Renal cortex interstitium (tissue), 11 donors: ENCODE measurements around the gene RNGTT. TPM values are rescaled to one million over a fixed set of nuclear protein-coding genes. Genes with fewer than 3 reads are reported as not detected.
"Not testable (repeated sequence)": the region's sequence is repeated elsewhere in the genome, so short reads cannot be mapped to it uniquely, and the experiment has no call there.

Experiments
- DNase-seq, 11 donors: peaks; one replicate each; pipeline ENCODE4 v3.0.0-alpha.2; 2013; ENCODE audit warnings: low read depth in 9 of 11, low spot score in 4 of 11; ENCODE audit errors: extremely low read depth in 1 of 11
- polyA plus RNA-seq, 3 donors: library from polyadenylated mRNA; unstranded; fragments of 120-200 nt; gene quantifications; one replicate each; pipeline ENCODE4 v1.2.1, GENCODE V29; 2013; ENCODE audit not compliant: insufficient read length in 3 of 3

RNGTT gene
- polyA plus RNA-seq, 3 donors, result 14.5 to 18.0 (median 14.9) TPM

DNA sequence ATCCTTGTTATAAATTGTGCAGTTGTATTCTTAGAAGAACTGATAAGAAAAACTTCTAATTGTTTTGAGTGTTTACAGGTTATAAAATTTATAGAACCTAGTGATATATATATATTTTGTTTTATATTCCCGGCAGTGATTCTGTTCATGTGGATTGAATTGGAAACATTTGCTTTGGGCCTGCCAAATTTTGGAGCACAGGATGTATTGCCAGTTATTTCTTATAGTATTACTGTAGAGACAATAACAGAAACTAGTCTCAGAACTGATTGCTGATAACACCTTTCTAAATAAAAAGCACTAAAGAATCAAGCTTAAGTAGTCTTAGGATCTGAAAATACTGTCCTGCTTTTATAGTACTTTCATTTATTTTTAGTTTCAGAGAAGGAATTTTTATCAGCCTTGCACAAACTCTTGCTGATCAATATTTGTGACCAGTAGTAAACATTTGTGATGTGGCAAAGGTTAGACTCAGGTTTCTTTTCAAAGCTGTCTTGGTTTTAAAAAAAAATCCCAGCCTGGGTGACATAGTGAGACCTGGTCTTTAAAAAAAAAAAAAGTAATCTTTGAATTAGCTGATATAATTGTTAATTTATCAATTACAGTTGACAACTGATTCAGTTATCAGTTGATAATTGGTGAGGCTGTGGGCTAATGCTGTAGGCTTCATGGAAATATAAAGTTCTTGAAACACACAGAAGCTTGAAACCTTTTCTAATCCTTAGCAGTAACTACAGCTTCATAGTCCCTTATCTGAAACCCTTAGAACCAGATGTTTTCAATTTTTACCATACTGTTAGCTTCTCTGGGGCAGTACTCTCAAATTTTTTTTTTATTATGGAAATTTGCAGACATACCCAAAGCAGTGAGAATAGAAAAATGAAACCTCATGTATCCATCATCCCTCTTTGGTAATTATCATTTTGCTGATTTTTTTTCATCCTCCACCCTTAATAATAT, 42.4 kb downstream of the RNGTT start:
- no peak for DNase-seq

DNA sequence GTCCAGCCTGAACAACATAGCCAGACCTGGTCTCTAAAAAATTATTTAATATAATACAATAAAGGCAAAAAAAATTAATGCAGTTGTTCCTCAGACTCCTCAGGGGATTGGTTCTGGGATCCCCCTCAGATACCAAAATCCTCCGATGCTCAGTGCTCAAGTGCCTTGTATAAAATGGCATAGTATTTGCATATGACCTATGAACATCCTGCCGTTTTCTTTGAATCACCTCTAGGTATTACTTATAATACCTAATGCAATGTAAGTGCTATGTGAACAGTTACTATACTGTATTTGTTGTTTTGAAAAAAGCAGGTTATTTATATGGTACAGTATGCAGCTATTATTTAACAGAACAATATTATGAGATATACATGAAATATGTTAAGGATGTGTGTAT, 43.3 kb downstream of the RNGTT start:
- DNase-seq, result no peak

DNA sequence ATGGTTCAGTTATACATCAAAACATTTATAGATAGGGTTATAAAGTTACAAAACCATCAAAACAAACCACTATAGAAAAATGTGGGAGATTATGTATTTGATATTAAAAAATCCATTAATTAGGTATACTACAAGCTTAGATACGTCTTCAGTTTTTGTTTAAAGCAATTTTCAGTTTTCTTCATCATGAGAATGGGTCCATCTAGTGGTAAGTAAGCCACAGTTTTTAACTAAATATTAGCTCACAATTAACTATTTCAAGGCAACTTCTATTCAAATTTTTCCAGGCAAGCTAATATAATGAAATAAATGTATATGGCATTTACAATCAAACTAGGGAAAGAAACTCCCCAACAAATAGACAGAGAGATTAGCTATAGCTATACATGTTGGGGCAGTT, 44.4 kb downstream of the RNGTT start:
- no peak for DNase-seq

DNA sequence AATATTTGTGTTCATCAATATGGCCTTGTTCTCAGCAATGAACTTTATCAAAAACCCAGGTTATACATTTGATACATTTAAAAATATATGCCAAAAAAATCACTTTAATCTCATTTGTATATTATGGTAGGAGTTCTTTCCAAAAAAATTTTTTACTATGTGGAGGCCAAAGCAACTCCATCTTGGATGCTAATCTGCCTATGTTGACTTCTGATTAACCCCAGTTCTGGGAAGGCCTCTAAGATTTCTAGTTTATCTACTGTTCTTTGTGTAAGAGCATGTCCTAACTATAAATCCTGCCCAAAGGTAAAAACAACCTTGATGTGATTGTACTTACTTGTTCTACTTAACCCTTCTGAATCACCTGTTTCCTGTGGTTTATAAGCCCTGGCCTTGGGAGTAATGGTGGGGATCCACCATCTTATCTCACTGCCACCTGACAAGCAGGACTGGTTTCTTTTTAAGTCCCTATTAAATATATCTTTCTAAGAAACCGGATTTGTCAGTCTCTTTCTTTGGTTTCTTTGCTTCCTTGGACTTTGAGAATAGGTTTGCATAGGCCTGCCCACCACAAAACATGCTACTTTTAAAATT, 46.7 kb downstream of the RNGTT start:
- DNase-seq, result no peak

DNA sequence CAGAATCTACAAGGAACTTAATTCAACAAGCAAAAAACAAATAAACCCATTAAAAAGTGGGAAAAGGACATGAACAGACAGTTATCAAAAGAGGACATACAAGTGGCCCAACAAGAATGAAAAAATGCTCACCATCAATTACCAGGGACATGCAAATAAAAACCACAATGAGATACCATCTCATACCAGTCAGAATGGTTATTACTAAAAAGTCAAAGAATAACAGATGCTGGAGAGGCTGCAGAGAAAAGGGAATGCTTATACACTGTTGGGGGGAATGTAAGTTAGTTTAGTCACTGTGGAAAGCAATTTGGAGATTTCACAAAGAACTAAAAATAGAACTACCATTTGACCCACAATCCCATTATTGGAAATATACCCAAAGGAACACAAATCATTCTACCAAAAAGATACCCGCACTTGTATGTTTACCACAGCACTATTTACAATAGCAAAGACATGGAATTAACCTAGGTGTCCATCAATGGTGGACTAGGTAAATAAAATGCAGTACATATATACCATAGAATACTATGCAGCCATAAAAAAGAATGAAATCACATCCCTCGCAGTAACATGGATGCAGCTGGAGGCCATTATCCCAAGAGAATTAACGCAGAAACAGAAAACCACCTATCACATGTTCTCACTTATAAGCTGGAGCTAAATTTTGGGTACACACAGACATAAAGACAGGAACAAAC, 48.4 kb downstream of the RNGTT start:
- no peak for DNase-seq

DNA sequence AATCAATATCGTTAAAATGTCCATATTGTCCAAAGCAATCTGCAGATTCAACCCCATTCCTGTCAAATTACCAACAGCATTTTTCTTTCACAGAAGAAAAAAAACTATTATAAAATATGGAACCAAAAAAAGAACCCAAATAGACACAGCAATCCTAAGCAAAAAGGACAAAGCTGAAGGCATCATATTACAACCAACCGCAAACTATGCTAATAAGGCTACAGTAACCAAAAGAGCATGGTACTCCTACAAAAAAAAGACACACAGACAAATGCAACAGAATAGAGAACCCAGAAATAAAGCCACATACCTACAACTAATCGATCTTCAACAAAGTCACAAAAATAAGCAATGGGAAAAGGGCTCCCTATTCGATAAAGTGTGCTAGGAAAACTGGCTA, 49.2 kb downstream of the RNGTT start:
- no peak for DNase-seq

DNA sequence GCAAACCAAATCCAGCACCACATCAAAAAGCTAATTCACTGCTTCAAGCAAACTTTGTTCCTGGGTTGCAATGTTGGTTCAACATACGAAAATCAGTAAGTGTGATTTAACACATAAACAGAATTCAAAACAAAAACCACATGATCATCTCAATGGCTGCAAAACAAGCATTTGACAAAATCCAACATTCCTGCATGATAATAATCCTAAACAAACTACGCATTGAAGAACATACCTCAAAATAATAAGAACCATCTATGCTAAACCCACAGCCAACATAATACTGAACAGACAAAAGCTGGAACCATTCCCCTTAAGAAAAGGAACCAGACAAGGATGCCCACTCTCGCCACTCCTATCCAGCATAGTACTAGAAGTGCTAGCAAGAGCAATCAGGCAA, 49.9 kb downstream of the RNGTT start:
- DNase-seq, result no peak

DNA sequence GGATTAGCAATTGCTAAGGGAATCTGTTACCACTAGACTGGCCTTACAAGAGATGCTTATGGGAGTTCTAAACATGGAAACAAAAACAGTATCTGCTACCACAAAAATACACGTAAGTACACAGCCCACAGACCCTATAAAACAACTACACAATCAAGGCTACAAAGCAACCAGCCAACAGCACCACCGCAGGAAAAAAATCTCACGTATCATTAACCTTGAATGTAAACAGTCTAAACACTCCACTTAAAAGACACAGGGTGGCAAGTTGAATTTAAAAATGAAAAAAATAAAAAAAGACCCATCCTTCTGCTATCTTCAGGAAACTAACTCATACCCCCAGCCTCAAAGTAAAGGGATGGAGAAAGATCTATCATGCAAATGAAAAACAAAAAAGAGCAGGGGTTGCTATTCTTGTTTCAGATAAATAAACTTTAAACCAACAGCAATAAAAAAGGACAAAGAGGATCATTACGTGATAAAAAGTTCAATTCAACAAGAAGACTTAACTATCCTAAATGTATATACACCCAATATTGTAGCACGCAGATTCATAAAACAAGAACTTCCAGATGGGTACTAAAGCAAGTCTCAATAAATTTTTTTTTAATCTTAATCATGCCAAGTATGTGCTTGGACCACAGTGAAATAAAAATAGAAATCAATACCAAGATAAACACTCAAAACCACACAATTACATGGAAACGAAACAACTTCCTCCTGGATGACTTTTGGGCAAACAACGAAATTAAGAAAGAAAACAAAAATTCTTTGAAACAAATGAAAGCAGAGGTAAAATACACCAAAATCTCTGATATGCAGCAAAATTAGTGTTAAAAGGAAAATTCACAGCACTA, 52.3 kb downstream of the RNGTT start:
- DNase-seq, result peak in 1 of 11 donors; percentile 0

DNA sequence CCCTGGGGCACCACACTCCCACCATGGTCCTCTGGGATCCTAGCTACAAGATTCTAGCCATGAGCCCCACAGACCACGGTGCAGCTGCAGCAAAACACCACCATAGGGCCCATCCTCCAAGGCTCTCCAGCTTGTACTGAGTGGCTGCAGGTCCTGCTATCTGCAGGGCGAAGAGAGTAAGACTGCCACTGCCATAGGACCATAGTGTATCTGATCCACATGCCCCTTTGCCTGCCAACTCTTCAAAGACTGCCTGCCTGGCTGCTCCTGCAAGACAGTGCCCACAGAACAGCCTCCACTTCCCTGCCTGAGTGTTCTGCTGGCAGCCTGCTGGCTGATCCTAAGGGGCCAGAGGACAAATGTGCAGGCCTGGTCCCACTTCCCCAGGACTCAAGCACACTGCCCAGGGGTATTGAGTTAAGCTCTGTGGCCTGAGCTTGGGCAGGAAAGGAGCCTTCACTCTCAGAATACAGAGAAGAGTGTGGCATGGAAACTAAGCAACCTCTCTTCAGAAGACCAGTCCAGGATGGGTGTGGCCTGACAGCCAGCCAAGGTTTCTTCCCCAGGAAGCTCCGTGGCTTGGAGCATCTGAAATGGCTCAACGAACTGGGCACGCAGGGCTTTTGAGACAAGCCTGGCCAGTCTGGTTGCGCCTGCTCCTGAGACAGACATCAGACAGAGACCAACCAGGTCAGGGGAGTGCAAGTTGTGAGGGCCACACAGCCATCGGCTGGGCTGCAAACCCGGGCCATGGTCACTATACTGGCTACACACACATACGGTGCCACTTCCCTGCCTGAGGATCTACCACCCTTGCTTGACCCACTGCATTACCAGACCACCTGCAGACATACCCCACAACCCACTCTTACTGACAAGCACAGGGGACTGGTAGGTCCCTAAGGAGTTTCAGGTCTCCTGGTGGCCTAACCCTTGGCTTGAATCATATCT, 54.5 kb downstream of the RNGTT start:
- DNase-seq, result no peak

DNA sequence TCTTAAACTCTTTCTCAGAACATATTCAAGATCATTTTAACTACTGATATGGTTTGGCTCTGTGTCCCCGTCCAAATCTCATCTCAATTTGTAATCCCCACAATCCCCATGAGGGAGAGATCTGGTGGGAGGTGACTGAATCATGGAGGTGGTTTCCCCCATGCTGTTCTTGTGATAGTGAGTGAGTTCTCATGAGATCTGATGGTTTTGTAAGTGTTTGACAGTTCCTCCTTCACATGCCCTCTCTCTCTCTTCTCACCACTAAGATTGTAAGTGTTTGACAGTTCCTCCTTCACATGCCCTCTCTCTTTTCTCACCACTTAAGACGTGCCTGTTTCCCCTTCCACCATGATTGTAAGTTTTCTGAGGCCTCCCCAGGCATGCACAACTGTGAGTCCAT, 56.3 kb downstream of the RNGTT start:
- DNase-seq, result not testable (repeated sequence)

DNA sequence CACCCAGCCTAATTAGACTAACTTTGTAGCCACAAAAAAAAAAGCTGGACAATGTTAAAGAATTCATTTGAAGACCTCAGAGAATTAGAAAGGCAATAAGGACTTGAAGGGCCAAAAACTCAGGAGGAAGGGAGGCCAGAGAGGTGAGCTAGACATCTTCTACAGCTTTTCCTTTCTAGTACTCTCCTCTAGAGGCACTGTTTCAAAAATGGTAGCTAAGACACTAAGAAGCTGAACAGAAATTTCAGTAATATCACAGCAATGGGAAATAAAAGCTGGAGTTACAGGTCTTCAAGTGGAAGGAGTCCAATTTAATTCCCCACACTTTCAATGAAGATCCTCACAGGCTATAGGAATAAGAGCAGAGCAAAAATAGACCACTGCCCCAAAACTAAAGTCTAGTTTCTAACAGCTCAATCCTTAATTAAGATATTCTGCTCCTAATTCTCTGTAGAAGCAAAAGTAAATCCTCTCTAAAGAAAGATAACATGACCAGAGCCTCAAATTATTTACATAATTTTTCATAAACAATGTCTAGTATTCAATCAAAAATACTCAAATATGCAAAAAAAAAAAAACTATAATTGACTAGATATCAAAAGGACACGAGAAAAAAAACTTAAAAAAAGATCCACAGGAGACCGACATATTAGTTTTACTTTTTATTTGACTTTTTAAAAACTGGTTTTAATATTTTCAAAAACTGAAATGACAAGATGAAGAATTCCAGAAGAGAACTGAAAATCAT, 63.7 kb downstream of the RNGTT start:
- no peak for DNase-seq

DNA sequence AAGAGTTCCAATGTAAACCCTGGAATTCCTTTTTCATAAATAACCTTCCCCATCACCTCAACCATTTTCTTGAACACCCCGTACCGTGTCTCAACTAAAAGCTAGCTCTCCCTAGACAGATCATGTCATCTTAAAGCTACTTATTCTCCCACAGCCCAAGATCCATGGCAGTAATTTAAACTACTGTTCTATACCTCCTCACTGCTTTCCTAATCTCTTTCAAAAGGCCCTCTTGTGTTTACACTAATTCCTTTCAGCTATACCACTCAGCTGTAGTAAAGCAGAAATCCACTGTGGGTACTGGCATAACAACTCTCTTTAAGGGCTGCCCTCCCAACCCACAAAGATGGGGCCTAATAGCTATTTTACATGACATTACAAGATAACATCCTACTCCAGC, 67.5 kb downstream of the RNGTT start:
- no peak for DNase-seq

DNA sequence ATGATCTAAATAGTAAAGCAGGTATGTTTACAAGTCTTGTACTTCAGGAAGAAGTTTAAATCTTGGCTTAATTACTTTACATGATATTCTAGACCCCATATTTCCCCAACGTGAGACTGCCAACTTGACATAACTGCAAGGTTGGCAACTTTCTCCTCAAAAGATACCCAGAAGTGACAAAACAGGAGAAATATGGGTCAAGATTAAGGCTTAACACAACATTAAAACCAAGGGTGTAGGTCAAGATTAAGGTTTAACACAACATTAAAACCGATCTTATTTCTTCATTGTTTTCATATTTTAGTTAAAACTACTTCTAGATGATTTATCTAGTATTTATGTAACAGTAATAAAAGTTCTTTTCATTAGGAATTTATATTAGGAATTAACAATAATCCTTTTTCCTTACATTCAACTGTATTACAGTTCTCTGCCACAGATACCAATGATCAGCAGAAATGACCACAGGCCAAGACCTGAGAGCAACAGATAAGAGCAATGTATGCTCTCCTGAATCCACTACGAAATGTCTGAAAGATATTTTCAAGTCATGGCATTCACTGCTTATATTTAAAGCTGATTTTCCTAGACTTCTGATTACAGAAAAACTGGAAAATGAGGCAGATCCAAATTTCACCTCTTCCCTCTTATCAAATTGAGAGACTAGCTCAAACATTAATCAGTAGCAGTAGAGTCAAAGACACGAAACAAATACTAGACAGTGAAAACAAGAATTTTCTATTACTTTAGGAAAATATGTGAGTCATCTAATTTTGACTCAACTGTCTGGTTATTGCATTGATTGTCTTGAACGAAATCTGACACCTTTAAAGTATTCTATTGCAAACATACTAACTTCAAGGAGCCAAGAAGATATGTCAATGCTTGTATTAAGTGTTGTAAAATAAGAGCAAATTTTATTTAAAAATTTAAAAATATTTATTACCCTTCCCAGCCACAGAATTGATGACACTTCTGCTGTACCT, 72.3 kb downstream of the RNGTT start:
- no peak for DNase-seq

DNA sequence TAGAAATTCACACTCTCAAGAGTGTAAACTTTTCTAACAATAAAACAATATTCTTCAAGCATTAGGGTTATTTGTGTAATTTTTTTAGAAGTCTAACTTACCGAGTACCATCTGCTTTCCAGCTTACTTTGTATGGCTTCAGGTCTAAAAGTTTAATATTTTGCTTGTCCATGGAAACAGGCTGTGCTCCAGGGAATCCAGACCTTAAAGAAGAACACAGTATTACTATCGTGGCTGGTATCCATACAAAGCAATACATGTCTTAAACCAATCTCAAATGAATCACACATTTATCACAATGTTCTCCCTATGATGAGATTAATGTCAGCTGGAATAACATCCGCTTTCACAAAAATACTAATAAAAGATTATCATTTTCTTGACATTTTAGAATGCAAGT, 73.0 kb downstream of the RNGTT start:
- DNase-seq, result no peak

DNA sequence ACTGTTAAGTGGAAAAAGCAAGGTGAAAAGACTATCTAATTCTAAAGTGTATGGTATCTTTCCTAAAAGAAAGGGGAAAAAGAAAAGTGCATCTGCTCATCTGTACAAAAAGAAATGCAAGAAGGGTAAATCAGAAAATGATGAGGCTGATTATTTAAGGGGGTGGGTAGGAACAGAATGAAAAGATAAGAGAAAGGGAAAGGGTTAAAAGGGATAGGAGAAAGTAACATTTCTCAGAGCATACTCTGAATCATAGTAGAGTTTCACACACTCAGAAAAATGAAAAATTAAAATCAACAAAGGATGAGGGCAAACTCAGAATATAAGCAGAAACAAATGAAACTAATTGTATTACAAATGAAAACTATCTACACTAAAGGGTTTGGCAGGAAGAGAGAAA, 79.1 kb downstream of the RNGTT start:
- no peak for DNase-seq

DNA sequence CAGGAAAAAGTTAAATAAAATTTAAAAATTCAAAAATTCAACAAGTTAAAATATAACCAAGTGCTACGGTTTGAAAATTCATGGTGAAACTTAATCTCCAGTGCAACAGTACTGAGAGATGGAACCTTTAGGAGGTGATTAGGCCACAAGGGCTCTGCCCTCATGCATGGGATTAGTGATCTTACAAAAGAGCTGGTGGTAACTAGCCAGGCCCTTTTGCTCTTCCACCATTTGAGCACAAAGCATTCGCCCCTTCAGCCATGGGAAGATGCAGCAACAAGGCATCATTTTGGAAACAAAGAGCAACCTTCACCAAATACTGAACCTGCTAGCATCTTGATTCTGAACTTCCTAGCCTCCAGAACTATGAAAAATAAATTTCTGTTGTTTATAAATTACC, 80.9 kb downstream of the RNGTT start:
- no peak for DNase-seq
